ENCODE data around the gene PRR36. TPM values are rescaled to one million over a fixed set of nuclear protein-coding genes. Genes with fewer than 3 reads are reported as not detected.
A peak's percentile ranks its signal among the peaks of the same experiment; 100 is the strongest.

The PRR36 gene
- polyA plus RNA-seq, 10 donors = 0.07 to 0.49 (median 0.30) TPM

GRCh38 chr19:7846155-7846646, 28.0 kb downstream of the PRR36 start:
- DNase-seq = peak in 1 of 3 donors; percentile 0

DNA sequence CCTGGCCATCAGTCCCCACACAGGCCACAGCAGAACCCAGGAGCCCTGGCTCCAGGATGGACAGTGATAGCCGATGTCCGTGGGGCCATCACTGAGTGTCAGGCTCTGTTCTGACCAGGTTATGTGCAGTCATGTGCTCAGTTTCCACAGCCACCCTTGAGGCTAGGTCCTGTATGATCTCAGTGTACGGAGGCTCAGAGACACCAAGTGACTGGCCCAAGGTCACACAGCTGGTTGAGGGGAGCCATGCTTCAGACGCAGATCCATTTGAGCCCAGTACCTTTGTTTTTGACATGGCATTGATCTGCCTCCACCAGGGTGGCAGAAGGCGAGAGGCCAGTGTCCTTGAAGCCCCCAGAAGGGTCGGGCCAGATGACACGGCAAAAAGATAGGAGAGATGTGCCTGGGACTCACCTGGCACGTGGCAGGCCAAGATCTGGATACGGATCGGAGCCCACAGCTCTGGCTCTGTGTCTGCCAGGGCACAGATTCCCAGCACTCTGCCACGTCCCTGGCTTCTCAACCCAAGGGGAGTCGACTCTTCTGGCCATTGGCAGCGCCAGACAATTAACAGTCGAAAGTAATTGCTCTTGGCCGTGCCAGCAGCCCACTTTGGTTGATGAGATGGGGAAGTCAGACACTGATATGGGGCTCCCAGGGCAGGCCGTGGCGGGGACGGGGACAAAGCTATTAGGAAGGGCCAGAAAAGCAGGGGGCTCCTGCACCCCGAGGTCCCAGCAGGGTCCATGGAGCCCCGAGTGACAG, 28.6 kb downstream of the PRR36 start:
- DNase-seq = no peak

DNA sequence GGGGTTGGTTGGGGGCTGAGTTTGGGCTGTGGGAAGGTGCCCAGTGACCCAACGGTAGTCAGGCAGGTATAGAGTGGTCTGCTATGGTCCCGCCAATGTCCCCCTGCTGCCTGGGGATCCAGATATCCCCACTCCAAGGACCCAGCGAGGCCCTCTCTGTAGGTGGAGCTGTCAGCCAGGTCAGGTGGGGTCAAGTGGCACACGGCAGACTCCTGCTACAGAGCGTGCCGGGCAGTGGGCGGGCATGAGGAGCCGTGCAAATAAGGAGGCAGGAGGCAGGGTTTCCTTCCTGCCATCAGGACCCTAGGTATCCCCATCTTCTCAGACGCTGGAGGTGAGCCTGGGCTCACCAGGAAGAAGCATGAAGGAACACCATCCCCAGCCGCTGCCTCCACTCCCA, 29.2 kb downstream of the PRR36 start:
- DNase-seq = no peak

- no peak for DNase-seq
Measured at GRCh38 chr19:7844405-7844804, 29.8 kb downstream of the PRR36 start.

DNA sequence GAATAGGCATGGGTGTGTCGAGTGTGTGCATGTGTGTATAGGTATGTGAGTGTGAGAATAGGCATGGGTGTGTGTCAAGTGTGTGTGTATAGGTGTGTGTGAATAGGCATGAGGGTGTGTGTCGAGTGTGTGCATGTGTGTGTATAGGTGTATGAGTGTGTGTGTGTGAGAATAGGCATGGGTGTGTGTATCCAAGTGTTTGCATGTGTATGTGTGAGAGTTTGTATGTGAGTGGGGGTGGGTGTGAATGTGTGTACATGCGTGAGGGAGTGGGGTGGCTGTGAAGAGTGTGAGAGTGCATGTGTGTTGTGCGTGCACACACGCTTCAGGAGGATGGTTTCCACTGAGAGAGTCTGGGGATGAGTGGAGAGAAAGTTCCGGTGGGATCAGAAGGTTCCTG, 30.7 kb downstream of the PRR36 start:
- no peak for DNase-seq

DNA sequence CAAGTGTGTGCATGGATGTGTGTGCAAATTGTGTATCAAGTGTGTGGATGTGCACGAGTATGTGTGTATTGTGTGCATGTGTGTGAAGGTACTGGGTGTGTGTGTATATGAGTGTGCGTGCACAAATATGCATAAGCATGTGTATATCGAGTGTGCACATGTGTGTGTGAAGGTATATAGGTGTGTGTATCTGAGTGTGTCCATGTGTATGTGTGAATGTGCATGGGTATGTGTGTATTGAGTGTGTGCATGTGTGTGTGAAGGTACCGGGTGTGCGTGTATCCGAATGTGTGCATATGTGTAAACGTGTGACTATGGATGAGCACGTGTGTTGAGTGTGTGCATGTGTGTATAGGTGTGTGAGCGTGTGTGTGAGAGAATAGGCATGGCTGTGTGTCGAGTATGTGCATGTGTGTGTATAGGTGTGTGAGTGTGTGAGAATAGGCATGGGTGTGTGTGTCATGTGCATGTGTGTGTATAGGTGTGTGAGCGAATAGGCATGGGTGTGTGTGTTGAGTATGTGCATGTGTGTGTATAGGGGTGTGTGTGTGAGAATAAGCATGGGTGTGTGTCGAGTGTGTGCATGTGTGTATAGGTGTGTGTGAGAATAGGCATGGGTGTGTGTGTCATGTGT, 31.4 kb downstream of the PRR36 start:
- DNase-seq = no peak

GRCh38 chr19:7841751-7842660, 32.2 kb downstream of the PRR36 start:
- DNase-seq = no peak

DNA sequence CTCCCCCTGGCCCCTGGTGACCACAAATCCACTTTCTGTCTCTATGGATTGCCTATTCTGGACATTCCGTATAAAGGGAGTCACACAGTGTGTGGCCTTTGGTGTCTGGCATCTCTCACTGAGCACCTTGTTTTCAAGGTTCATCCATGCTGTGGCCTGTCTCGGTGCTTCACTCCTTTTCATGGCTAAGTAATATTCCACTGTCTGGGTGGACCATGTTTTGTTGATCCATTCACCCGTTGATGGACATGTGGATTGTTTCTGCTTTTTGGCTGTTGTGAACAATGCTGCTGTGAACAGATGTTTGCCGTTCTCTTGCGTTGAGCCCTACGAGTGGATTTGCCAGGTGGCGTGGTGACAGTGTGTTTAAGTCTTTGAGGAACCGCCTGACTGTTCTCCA, 33.6 kb downstream of the PRR36 start:
- no peak for DNase-seq

DNA sequence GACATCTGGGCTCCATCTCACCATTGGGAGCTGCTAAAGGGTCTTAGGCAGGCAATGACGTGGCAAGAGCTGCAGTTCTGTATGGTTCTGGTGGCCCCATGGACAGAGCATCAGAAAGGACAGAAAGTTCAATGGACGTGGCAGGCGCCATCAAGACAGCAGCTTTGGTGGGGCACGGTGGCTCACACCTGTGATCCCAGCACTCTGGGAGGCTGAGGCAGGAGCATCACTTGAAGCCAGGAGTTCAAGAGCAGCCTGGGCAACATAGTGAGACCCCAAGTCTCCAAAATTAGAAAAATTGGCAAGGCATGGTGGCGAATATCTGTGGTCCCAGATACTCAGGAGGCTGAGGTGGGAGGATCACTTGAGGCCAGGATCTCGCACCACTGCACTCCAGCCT, 34.7 kb downstream of the PRR36 start:
- no peak for DNase-seq

GRCh38 chr19:7833225-7834099, 40.7 kb downstream of the PRR36 start:
- DNase-seq = peak in 1 of 3 donors; percentile 52

DNA sequence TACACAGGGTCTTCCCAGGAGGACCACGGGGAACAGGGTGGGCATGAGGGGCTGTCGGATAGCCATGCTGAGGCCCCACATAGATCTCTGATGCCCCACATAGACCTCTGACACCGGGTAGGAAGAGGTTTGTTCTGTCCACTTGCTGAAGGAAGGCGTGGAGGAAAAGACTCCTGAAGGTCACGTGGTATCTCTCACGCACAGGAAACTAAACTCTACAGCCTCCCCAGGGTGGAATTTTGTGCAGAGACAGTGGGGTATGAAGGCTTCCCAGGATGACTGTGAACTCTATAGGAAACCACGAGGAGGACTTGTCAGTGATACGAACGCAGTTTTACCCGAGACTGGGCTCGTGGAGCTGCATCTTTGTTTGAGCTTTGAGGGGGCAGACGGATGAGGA, 41.4 kb downstream of the PRR36 start:
- DNase-seq = no peak

DNA sequence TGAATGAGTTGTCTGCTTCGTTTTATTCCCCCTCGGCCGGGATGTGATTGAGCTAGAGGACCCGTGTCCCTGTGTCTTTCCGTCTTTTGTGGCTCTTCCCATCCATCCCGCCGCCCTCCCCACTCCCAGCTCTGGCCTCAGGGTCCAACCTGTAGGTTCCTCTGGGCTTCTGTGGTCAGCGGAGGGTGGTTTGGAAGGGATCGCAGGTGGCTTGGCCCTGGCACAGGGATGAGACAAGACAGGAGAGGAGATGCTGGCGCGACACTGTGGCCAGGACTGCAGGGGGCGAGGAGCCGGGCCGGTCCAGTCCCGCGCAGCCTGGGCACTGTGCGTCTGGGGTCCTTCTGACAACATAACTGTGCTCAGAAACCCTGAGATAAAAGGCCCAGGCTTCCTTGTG, 42.2 kb downstream of the PRR36 start:
- DNase-seq = no peak

DNA sequence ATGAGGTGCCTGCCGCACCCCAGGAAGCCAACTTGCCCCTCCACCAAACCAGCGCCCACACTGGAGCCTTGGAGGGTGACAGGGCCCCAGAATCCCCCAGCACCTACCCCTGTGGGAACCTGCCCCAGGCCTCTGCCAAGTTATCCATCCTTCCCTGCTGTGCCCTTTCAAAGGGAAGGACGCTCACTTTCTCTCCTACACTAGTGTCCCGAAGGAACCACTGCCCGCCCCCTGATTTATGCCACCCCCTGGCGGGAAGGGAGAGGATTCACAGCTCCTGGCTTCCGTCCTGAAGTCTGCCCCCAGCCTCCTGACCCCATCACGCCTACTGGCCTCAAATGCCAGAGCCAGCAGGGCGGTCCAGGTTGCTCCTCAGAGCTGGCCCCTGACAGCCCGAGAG, 42.7 kb downstream of the PRR36 start:
- DNase-seq = no peak

- no peak for DNase-seq
Measured at GRCh38 chr19:7830823-7831222, 43.4 kb downstream of the PRR36 start.

GRCh38 chr19:7830272-7830771, 43.9 kb downstream of the PRR36 start:
- DNase-seq = no peak

DNA sequence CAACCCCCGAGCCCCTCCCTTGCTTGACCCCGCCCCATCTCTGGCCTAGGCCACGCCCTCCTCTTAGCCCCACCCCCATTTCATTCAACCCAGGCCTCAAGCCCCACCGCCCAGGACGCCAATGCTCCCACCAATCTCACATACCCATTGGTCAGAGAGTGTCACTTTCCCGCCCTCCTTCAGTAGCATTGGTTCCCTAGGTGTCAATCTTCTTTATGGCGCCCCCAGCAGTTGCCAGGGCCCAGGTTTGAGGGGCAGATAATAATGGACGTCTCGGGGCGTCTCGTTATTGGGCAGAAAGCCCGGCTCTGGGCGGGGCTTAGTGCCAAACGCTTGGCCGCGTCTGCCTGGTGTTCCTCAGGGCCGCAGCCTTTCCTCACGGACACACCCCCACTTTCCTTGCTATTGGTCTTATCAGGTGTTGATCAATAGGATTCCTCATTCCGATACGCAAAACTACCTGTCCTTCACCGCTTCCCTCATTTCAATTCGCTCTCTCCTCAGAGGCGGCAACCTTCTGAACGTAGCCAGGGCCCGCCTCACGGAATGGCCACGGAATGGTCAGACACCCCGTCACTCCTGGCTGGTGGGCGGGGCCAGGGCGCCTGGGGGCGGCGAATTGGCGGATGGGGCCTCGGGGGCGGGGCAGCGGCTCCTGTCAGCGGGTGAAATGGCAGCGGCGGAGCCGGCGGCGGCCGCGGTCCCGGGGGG, 44.5 kb downstream of the PRR36 start, which contains the start of gene EVI5L:
Gene EVI5L (plus strand): TSS at position 658 of the 711 bp plus-strand sequence. CDS start 16,325 bp downstream, outside the sequence.
- DNase-seq = peak; percentile 98 to 100 (median 99)

DNA sequence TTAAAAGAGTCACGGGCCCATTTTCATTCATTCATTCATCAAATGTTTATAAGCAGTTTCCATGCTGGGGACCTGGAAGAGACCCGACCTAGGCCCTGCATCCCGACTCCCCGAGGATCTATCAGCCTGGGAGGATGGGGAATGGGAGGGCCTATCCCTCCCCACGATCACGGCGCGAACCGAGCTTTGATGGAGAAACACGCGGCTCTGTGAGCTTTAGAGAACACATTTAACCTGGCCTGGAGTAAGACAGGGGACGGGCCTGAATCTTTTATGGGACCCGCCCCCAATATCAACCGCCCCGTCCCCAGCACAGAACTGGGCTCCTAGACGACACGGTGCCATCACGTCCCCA, 45.0 kb downstream of the PRR36 start:
- no peak for DNase-seq

GRCh38 chr19:7823686-7824301, 50.4 kb downstream of the PRR36 start:
- DNase-seq = no peak

GRCh38 chr19:7822910-7823515, 51.2 kb downstream of the PRR36 start:
- DNase-seq = no peak
